ENCODE results near the gene FBXL15. TPM values are rescaled to one million over a fixed set of nuclear protein-coding genes. Genes with fewer than 3 reads are reported as not detected.

FBXL15 gene
- total RNA-seq, 1 experiment from 2014 or later, result 24.6 TPM

DNA sequence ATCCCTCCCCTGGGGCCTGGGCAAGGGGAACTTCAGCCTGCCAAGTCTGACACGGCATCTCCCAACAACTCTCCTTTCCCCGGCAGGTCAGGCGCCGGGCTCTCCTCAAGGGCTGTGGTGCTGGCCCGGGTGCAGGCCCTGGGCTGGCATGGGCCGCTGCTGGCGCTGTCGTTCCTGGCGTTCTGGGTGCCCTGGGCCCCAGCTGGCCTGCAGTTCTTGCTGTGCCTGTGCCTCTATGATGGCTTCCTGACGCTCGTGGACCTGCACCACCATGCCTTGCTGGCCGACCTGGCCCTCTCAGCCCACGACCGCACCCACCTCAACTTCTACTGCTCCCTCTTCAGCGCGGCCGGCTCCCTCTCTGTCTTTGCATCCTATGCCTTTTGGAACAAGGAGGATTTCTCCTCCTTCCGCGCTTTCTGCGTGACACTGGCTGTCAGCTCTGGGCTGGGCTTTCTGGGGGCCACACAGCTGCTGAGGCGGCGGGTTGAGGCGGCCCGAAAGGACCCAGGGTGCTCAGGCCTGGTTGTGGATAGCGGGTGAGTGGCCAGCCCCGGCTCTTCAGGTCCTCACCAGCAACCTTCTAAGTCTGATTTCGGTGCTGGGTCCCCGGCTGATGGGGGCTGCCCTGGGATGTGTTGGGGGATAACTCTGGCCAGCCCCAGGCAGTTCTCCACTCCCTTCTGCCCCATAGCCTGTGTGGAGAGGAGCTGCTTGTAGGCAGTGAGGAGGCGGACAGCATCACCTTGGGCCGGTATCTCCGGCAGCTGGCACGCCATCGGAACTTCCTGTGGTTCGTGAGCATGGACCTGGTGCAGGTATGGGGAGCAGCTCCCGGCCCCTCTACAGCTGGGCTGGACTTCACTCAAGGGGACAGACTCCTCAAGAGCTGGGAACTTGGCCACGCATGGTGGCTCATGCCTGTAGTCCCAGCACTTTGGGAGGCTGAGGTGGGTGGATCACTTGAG, 50.2 kb downstream of the FBXL15 start (continued):
- TF ChIP-seq, protein P1, sequence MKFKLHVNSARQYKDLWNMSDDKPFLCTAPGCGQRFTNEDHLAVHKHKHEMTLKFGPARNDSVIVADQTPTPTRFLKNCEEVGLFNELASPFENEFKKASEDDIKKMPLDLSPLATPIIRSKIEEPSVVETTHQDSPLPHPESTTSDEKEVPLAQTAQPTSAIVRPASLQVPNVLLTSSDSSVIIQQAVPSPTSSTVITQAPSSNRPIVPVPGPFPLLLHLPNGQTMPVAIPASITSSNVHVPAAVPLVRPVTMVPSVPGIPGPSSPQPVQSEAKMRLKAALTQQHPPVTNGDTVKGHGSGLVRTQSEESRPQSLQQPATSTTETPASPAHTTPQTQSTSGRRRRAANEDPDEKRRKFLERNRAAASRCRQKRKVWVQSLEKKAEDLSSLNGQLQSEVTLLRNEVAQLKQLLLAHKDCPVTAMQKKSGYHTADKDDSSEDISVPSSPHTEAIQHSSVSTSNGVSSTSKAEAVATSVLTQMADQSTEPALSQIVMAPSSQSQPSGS (CRISPR knock-in tag; IDR thresholded peaks at IDR 0.05; ENCODE audit: borderline replicate concordance, low read depth), result no peak
- TF ChIP-seq JUN (CRISPR knock-in tag; IDR thresholded peaks at IDR 0.05) (no peak), TEAD4 (CRISPR knock-in tag; IDR thresholded peaks at IDR 0.05) (no peak), ZBTB21 (CRISPR knock-in tag; IDR thresholded peaks at IDR 0.05; ENCODE audit: borderline replicate concordance) (no peak), FOXJ3 (CRISPR knock-in tag; IDR thresholded peaks at IDR 0.05; ENCODE audit: borderline replicate concordance) (no peak)
- TF ChIP-seq, protein P2, sequence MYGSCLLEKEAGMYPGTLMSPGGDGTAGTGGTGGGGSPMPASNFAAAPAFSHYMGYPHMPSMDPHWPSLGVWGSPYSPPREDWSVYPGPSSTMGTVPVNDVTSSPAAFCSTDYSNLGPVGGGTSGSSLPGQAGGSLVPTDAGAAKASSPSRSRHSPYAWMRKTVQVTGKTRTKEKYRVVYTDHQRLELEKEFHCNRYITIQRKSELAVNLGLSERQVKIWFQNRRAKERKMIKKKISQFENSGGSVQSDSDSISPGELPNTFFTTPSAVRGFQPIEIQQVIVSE (CRISPR knock-in tag; IDR thresholded peaks at IDR 0.05; ENCODE audit: borderline replicate concordance), result no peak
- TF ChIP-seq, protein P3, sequence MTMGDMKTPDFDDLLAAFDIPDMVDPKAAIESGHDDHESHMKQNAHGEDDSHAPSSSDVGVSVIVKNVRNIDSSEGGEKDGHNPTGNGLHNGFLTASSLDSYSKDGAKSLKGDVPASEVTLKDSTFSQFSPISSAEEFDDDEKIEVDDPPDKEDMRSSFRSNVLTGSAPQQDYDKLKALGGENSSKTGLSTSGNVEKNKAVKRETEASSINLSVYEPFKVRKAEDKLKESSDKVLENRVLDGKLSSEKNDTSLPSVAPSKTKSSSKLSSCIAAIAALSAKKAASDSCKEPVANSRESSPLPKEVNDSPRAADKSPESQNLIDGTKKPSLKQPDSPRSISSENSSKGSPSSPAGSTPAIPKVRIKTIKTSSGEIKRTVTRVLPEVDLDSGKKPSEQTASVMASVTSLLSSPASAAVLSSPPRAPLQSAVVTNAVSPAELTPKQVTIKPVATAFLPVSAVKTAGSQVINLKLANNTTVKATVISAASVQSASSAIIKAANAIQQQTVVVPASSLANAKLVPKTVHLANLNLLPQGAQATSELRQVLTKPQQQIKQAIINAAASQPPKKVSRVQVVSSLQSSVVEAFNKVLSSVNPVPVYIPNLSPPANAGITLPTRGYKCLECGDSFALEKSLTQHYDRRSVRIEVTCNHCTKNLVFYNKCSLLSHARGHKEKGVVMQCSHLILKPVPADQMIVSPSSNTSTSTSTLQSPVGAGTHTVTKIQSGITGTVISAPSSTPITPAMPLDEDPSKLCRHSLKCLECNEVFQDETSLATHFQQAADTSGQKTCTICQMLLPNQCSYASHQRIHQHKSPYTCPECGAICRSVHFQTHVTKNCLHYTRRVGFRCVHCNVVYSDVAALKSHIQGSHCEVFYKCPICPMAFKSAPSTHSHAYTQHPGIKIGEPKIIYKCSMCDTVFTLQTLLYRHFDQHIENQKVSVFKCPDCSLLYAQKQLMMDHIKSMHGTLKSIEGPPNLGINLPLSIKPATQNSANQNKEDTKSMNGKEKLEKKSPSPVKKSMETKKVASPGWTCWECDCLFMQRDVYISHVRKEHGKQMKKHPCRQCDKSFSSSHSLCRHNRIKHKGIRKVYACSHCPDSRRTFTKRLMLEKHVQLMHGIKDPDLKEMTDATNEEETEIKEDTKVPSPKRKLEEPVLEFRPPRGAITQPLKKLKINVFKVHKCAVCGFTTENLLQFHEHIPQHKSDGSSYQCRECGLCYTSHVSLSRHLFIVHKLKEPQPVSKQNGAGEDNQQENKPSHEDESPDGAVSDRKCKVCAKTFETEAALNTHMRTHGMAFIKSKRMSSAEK (CRISPR knock-in tag; IDR thresholded peaks at IDR 0.05; ENCODE audit: borderline replicate concordance), result no peak
- TF ChIP-seq, protein P4, sequence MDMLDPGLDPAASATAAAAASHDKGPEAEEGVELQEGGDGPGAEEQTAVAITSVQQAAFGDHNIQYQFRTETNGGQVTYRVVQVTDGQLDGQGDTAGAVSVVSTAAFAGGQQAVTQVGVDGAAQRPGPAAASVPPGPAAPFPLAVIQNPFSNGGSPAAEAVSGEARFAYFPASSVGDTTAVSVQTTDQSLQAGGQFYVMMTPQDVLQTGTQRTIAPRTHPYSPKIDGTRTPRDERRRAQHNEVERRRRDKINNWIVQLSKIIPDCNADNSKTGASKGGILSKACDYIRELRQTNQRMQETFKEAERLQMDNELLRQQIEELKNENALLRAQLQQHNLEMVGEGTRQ (CRISPR knock-in tag; IDR thresholded peaks at IDR 0.05), result no peak

Small RNA genes within 50 kb of the gene (microRNA-seq; reads per million reads assigned to microRNA genes)
- gene MIR146B (ENCODE audit: borderline number of aligned reads), result 6.3 reads per million, percentile 18 among the genes with 10 or more reads in this experiment

Other genes starting within 250 kb of the FBXL15 start
- 0.17 to 0.46 TPM (median 0.34 TPM) in 3 replicates for gene ELOVL3, start 194.5 kb upstream of the FBXL15 start, total RNA-seq (2021)
- gene PITX3, start 179.3 kb upstream of the FBXL15 start, total RNA-seq (2021), result 0.32 to 0.81 TPM (median 0.48 TPM) in 3 replicates
- 29.8 to 32.4 TPM (median 32.1 TPM) in 3 replicates for gene GBF1, start 175.3 kb upstream of the FBXL15 start, total RNA-seq (2021)
- 24.6 to 28.0 TPM (median 27.6 TPM) in 3 replicates for gene NFKB2, start 25.1 kb upstream of the FBXL15 start, total RNA-seq (2021)
- gene PSD, start 2.1 kb upstream of the FBXL15 start, total RNA-seq (2021), result 10.2 to 12.5 TPM (median 10.4 TPM) in 3 replicates
- gene CUEDC2, start 11.7 kb downstream of the FBXL15 start, total RNA-seq (2021), result 40.2 to 69.0 TPM (median 65.8 TPM) in 3 replicates
- gene C10orf95, start 30.7 kb downstream of the FBXL15 start, total RNA-seq (2021), result 0.57 to 0.96 TPM (median 0.87 TPM) in 3 replicates
- 93.3 to 94.6 TPM (median 93.6 TPM) in 3 replicates for gene ACTR1A, start 81.9 kb downstream of the FBXL15 start, total RNA-seq (2021)
- 11.6 to 13.1 TPM (median 12.8 TPM) in 3 replicates for gene SUFU, start 83.1 kb downstream of the FBXL15 start, total RNA-seq (2021)
- gene TRIM8, start 223.6 kb downstream of the FBXL15 start, total RNA-seq (2021), result 36.3 to 40.3 TPM (median 36.8 TPM) in 3 replicates

Data from WTC11 (cell line).